ELF-1 (cell line): Measurements from ENCODE around the gene BLID.

ENCODE experiments used
- DNase-seq: peaks from one replicate; pipeline ENCODE4 v3.0.0-alpha.2; 2016; ENCODE audit warnings: low read depth, low spot score

Gene BLID

GRCh38 chr11:122115524-122116379 is at the start of gene BLID:
BLID (minus strand) TSS chr11:122116215; CDS start chr11:122115922, 293 bp downstream.
- DNase-seq: peak; percentile 73

- no peak for DNase-seq
Measured at GRCh38 chr11:122163053-122163819, 47.2 kb upstream of the BLID start.

GRCh38 chr11:122162095-122162494 is 46.1 kb upstream of the BLID start:
- DNase-seq: no peak

- DNase-seq: no peak
Measured at GRCh38 chr11:122160841-122161590, 45.0 kb upstream of the BLID start.

GRCh38 chr11:122159861-122160260 is 43.8 kb upstream of the BLID start:
- no peak for DNase-seq

- peak; percentile 15 for DNase-seq
Measured at GRCh38 chr11:122159173-122159721, 43.2 kb upstream of the BLID start.

GRCh38 chr11:122158171-122158570 is 42.2 kb upstream of the BLID start:
- no peak for DNase-seq

- DNase-seq: no peak
Measured at GRCh38 chr11:122157653-122158161, 41.7 kb upstream of the BLID start.

- DNase-seq: no peak
Measured at GRCh38 chr11:122156940-122157382, 40.9 kb upstream of the BLID start.

GRCh38 chr11:122155765-122156527 is 39.9 kb upstream of the BLID start:
- no peak for DNase-seq

- DNase-seq: no peak
Measured at GRCh38 chr11:122154994-122155393, 39.0 kb upstream of the BLID start.

- DNase-seq: no peak
Measured at GRCh38 chr11:122154227-122154626, 38.2 kb upstream of the BLID start.

GRCh38 chr11:122153746-122154145 is 37.7 kb upstream of the BLID start:
- no peak for DNase-seq

GRCh38 chr11:122150216-122151124 is 34.5 kb upstream of the BLID start:
- no peak for DNase-seq

GRCh38 chr11:122149202-122149601 is 33.2 kb upstream of the BLID start:
- DNase-seq: no peak

- DNase-seq: no peak
Measured at GRCh38 chr11:122146475-122146874, 30.5 kb upstream of the BLID start.

GRCh38 chr11:122145715-122146274 is 29.8 kb upstream of the BLID start:
- DNase-seq: no peak

- DNase-seq: no peak
Measured at GRCh38 chr11:122144752-122145151, 28.7 kb upstream of the BLID start.

GRCh38 chr11:122141725-122142124 is 25.7 kb upstream of the BLID start:
- no peak for DNase-seq
